GM21529 (cell line): Measurements from ENCODE around the gene NAV1.
"Not testable (repeated sequence)": the region's sequence is repeated elsewhere in the genome, so short reads cannot be mapped to it uniquely, and the experiment has no call there.

Experiments
- ATAC-seq: cut with Tn5 transposase; IDR thresholded peaks from one replicate; pipeline ENCODE4 v1.9.1; 2021; ENCODE audit not compliant: unreplicated experiment

Gene NAV1

DNA sequence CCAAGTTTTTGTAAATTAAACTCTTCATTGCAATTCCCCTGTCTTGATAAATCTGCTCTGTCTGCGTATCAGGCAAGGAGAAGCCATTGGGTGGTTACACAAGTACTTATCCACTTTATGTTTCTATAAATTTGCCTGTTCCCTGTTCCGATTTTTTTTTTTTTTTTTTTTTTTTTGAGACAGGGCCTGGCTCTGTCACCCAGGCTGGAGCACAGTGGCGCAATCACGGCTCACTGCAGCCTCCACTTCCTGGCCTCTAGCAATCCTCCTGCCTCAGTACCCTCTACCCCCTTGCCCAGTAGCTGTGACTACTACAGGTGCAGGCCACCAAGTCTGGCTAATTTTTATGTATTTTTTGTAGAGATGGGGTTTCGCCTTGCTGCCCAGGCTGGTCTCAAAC is 20.9 kb upstream of the NAV1 start:
- ATAC-seq, result no peak

DNA sequence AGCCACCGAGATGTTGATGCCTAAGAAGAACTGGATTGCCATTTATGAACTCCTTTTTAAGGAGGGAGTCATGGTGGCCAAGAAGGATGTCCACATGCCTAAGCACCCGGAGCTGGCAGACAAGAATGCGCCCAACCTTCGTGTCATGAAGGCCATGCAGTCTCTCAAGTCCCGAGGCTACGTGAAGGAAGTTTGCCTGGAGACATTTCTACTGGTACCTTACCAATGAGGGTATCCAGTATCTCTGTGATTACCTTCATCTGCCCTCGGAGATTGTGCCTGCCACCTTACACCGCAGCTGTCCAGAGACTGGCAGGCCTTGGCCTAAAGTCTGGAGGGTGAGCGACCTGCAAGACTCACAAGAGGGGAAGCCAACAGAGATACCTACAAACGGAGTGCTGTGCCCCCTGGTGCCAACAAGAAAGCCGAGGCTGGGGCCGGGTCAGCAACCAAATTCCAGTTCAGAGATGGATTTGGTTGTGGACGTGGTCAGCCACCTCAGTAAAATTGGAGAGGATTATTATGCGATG is 18.8 kb upstream of the NAV1 start:
- not testable (repeated sequence) for ATAC-seq

DNA sequence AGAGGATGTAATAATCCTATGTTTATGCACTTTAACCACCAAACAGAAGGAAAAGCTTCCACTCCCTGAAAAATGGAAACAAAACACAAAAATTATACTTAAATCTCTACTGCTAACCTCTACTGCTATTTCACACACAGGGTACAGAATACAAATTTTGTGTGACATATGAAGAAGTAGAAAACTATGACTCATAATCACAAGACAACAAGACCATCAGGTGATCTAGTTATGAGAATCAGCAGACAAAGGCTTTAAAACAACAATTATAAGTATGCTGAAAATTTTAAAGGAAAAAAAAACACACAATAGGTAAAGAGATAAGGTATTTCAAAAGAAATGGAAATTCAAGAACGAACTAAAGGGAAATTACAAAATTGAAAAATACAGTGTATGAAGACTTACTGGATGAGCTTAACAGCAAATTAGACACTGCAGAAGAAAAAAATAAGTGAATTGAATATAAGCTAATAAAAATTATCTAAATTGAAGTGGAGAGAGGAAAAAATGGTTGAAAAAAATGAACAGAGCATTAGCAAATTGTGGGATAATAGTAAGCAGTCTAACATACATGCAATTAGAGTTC is 13.6 kb upstream of the NAV1 start:
- ATAC-seq, result no peak

DNA sequence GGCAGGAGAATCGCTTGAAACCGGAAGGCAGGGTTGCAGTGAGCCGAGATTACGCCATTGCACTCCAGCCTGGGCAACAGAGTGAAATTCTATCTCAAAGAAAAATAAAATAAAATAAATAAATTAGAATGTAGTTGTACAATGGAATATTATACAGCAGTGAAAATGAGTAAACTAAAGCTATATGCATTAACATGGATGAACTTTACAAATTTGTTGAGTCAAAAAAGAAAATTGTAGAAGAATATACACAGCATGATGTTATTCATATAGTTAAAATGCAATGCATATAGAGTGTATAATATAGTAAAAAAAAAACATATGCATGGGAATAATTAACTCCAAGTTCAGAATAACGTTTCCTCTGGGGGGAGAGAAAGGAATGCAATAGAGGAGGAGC is 11.0 kb upstream of the NAV1 start:
- no peak for ATAC-seq

DNA sequence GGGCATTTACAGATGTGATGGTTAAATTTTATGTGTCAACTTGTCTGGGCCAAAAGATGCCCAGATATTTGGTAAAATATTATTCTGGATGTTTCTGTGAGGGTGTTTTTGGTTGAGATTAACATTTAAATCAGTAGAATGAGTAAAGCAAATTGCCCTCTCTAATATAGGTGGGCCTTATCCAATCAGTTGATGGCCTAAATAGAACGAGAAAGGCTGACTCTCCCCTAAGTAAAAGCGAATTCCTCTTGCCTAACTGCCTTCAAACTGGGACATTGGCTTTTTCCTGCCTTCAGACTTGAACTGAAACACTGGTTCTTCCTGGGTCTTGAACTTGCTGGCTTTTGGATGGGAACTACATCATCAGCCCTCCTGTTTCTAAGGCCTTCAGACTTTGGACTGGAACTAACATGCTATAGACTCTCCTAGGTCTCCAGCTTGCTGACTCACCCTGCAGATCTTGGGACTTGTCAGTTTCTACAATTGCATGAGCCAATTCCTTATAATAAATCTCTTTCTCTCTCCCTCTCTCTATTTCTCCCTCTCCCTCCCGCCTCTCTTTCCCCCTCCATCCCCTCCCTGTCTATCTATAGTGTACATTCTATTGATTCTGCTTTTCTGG is 10.2 kb upstream of the NAV1 start:
- ATAC-seq, result no peak

DNA sequence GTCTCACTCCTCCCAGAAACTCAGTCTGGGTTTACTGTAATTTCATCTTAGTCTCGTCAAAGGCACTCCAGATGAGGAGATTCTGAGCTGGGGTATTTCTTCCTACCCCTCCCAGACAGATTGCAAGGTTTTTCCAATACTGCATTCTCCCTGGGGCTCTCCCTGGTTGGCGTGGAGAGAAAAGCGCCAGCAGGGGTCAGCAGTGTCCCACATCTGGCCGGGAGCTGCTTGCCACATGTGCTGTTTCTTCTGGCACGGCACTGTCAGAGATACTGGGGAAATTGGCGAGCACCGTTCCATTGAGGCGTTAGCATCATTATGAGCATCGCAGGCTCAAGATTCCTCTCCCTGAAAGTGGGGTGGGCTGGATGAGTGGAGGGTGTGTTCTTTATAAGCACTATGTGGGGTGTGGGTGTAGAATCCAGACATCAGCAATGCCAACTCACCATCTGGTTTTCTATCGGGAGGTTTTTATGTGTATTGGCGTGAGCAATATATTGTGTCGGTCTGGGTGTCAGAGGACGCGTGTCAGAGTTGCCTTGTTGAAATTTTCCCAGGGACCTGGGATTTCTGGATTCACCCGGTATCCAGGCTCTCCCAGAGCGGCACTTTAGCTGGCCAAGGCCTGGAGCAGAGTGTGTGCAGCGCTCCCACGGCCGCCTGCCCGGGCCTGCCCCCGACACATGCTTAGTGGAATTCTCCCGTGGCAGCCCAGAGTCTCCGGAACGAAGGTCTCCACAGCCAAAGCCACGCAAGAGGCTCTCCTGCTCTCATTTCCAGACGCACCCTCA is 8.0 kb upstream of the NAV1 start:
- ATAC-seq, result no peak

DNA sequence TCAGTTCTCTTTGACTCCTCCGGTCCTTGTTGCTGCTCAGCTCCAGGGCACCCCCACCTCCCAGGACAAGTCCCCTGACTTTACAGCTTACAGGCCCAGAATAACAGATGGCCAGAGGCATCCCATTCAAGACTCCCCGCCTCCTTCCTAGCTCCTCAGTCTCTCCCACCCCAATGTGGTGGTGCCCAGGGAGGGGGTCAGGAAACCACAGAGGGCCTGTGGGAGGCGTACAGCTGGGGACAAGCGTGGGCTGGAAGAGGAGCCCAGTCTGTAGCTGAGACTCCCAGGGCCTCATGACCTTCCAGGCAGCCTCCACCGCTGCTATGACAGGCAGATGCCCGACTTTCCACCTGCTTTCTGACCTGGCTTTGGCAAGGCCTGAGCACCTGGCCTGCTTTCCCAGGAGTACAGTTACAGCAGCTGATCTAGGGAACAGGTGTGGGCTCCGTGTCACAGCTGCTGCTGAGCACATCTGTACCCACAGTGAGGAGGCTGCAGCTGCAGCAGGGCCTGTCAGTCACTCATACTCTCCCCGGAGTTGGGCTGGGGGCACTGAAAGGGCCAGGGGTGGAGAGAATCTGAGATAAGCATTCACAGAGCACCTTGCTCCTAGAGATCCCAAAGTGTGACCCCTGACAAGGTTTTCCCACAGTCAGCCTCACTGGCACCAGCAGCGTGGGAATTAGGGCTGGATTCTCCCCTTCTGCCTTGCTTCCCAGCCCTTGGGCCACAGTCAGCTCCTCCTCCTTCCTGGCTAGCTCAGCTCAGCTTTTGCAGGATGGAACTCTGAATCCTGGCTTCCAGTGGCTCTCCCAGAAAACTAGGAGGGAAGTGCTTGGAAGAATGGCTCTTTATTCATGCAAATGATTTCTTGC is 7.1 kb upstream of the NAV1 start:
- no peak for ATAC-seq

DNA sequence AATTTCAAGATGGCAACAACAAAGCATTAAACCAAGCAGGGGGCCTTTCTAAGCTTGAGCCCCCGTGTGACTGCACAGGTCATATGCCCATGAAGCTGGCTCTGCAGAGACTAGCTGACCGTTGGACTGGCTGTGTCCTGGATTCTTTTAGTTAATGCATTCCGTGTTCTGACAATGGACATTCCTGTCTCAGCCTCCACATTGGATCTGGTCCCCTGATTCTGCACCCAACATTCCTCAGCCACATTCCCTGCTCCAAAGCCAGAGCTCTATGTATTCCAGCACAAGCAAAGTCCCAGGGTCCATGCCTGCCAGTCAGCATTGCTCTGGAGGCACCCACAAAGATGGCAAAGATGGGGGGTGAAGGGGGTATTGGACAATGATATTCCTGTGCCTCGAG is 5.1 kb upstream of the NAV1 start:
- ATAC-seq, result no peak

DNA sequence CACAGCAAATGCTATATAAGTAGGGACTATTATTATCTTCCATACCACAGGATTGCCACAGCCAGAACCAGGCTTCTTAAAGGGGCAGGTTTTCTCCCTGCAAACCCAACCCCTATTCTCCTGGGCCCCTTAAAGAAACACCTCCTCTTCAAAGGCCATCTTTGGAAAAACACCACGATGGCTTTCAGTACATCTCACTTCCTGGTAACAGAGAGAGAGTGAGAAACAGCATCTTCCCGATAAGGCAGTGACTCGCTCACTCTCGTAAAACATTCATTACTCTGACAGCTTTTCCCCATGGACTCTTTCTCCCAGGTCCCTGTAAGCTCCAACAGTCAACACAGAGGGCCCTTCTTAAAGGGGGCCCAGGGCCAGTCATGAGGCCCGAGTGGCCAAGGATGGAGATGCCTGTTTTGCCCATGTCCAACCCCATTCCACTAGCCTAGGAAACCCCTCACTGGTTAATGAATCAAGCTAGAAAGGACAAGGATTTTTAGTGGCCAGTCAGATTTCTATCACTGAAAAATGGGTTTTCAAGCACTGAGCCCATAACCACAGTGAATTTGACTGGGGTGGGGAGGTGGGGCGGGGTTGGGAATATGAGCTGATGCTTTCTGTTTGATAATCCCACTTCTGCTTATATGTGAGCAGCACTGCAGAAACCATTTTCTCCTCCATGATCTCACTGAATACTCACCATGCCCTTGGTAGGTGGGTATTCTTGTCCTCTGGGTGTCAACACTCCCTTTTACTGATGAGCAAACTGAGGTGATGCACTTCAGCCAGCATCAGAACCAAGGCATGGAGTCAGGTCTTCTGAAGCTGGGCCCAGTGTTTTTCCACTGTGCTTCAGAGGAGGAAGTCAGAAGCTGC is 3.6 kb upstream of the NAV1 start:
- no peak for ATAC-seq

DNA sequence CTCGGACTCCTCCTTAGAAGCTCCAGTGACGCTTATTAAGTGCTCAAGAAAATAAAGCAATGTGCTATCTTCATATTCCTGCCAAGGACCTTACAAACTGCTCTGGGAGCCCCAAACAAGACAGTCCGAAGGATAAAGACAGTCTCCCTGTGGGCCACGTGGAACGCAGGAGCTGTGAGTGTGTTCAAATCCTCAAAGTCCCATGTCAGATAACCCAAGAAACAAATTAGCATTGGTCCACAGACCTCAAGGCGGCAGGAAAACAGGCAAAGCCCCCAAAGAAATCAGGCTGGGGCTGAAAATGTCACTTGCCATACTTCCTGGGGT is 3.0 kb upstream of the NAV1 start:
- no peak for ATAC-seq

DNA sequence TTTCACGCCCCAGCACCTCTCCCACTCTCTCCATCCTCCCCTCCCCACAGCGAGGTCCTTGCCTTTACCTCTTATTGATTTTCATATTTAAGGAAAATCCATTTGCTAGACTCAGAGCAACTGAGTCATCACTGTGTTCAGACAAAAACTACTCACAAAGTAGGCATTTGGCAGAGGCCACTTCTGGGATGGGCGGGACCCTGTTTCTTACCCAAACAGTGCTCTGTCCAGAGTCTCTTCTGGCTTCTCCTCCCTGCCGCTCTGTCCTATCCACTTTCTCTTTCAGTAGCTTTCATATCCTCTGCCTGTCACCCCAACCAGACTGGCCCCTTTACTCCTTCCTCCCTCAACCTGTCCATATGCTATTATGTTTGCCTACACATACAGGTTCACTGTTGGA is 2.4 kb upstream of the NAV1 start:
- ATAC-seq, result no peak

DNA sequence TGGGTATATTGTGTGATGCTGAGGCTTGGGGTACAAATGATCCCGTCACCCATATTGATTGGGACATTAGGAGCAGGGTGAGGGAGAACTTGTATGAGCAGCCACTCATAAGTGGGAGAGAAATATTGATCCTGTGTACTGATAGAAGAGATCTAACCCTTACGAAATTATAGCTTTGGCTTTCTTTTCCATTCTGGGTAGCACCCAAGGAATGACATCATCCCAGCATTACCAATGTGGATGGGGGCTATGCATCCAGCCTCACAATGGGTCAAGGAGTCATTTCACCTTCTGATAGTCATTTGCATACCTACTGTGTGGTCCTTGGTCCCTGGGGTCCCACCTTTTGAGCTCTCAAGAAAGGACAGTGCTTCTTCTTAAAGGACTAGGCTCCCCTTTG is 1.9 kb upstream of the NAV1 start:
- no peak for ATAC-seq

DNA sequence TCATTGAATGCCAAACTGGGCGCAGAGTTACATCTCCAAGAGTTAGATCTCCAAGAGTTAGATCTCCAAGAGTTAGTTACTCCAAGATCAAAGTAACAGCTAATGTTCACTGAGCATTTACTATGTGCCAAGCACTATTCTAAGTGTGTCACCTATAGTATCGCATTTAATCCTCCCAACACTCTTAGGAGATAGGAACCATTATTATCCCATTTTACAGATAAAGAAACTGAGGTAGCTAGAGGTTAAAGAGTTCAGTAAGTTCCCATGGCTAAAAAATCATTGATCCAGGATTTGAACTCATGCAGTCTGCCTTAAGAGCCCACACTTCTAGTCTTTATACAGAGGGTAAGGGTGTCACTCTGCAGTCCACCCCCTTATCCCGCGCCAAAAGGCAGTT is 1.5 kb upstream of the NAV1 start:
- no peak for ATAC-seq

DNA sequence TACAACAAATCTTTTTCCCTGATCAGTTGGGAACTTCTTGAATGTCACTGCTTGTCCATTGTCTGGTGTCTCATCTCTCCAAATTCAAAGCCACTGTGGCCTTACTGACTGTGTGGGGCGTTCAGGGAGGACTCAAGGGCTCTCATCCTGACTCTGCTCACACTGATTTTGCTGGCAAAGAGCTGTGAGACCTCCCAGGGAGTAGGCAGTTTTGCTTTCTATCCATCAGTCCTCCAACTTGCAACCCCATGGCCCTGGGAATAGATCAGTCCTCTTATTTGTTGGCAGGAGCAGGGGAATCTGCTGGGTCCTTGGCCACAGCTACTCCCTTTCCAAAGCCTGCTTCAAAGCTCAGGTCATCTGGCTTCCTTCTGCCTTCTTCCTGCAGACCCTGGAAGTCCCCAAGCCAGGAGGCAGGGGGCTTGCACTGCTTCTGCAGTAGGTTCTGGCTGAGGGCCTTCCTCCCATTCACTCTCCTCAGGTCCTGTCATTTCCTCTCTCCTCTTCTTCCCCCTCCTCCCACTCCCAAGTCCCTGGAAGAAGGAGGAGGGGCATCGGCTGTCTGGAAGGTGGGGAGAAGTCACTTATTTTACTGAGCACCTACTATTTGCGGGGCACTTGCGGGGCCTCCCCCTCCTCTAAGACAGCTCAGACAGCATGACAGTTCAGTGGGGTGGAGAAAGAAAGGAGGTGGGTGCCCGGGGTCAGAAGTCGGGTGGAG is 876 bp upstream of the NAV1 start:
- ATAC-seq, result no peak

DNA sequence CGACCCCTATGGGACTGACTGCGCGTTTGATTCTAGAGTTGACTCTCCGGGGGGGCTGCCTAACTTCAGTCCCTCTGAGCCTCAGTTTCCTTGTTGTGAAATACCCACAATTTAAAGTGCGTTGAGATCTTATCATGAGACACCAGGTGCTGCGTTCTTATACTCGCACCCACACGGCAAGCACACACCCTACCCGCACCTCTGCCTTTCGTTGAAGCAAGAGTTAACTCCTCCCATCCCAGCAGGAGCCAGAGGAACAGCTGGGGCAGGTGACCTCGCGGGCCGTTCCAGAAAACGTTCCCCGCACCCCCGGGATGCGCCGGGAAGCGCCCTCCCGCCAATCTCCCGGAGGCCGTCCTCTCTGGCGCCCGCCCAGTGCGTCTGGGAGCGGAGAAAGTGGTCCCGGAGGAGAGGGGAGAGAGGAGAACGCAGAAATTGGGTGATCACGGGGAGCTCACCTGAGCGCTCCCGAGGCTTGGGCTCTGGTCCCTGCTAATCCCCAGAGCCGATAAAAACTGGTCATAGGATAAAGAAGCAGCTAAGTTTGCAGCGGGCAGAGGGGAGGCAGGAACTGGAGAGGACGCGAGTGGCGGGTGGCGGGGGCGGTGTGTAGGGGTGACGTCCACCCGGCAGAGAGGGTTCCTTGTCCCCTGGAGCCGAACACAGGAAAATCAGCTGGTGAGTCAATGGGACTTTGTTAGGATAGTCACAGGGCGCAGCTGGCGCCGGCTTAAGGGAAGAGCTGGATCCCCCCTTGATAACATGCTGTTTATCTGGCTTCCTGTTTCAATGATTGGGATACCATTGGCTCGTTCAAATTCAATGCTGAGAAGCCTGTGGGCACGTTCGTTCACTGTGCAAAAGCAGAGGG is 869 bp downstream of the NAV1 start:
- no peak for ATAC-seq

DNA sequence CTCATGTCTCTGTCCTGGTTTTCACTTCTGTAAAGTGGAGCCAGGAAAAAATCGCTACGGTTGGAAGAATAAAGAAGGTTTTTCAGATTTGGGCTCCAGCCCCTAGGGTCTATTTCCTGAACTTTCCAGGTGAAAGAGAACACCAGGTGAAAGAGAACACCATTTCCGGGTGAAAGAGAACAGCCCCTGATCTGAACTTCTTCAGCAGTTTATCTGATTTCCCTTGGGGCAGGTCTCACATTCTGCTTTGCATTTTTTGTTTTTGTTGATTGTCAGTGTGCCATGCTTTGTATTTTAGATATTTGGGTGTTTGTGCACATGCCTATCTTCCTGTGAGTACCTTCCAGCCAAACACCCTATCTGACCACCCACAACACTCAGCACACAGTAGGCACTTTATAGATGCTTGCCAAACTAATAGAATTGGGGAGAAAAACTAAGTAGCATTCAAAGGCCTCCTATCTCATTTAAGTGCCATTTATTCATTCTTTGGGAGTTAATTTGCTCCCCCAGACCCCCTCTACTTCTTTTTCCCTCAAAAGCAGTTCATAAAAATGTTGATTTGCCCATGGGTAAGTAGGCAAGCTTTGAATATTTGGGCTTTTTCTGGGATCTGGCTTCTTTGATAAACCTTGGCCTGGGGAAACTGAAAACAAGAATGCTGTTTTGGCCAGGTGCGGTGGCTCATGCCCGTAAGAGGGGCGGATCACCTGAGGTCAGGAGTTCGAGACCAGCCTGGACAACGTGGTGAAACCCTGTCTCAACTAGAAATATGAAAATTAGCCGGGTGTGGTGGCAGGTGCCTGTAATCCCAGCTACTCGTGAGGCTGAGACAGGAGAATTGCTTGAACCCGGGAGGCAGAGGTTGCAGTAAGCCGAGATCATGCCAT is 2.2 kb downstream of the NAV1 start:
- no peak for ATAC-seq

DNA sequence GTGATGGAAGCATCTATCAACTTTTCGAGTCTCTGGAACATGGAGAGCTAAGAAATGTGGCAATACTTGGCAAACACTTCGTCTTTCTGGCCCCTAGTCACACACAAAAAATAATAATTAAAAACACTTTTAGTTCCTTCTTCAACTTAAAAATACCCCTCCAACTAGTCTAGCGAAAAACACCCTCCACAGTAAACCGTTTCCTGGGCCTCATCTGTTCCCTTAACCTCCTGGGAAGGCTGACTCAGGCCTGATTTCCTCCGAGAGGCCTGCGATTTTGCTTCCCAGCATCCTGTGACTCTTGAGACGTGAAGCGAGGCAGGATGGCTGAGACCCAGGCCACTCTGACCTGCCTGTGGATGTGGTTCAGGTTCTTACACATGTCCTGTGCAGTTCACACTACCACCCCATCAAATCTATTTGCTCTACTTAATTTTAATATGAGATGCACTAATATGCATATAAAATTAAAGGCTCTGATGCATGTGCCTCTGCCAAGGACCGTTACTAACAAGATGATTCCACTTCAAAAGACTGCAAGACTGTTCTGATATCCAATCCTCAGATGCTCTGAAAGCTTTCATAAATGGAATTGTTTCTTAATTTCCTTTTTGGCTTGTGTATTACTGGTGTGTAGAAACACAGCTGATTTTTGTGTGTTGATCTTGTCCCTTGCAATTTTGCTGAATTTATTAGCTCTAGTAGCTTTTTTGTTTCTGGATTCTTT is 3.5 kb downstream of the NAV1 start:
- ATAC-seq, result no peak
